ENCODE measurements around the gene TMEM184A. TPM values are rescaled to one million over a fixed set of nuclear protein-coding genes. Genes with fewer than 3 reads are reported as not detected.

Gene TMEM184A
- total RNA-seq, 1 donor from 2014 or later = 8.6 TPM

DNA sequence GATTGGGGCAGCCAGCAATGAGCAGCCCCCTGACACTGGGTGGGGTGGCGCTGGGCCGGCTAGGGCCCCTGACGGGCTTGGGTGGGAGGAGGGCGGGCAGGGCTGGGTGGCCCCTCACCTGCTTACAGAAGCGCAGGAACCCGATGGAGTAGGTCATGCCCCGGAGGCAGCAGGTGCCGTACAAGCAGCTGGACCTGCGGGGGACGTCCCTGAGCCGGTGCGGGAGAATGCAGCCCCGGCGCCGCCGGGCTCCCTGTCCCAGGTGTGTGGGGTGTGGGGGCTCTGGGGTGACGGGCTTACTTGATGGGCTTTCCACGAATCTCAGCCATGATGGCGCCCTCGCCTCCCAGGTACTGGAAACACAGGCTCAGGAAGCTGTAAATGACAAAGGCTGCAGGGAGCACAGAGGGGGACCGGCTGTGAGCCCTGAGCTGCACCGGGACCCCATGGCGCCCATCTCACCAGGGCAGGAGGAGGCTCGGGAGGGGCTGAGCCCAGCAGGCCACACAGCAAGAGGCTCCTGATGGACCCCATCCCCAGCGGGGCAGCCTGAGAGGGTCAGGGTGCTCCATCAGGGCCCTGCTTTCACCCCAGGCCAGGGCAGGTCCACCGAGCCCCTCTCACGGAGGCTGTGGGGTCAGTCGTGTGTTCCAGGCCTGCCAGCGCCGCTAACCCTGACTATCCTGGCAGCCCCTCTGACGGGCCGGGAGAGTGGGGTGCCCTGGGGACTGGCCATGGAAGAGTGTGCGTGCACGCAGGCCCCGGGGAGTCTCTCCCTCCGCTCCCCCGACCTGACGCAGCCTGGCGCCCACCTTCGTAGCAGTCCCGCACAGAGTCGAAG, 5.8 kb downstream of the TMEM184A start:
- H3K4me3 Mint-ChIP-seq (ENCODE audit: low read depth) = no peak overlapping the region
- H3K36me3 Mint-ChIP-seq (ENCODE audit: insufficient read depth) = no peaks in the 10 kb centered on the region
- no peaks in the 10 kb centered on the region for H3K27me3 Mint-ChIP-seq
- no peaks in the 10 kb centered on the region for H3K9me3 Mint-ChIP-seq (ENCODE audit: low read depth)
- no peak for DNase-seq (ENCODE audit: low spot score, unreplicated experiment)
- no peak overlapping the region for H3K27ac Mint-ChIP-seq
- TF ChIP-seq, protein P1, sequence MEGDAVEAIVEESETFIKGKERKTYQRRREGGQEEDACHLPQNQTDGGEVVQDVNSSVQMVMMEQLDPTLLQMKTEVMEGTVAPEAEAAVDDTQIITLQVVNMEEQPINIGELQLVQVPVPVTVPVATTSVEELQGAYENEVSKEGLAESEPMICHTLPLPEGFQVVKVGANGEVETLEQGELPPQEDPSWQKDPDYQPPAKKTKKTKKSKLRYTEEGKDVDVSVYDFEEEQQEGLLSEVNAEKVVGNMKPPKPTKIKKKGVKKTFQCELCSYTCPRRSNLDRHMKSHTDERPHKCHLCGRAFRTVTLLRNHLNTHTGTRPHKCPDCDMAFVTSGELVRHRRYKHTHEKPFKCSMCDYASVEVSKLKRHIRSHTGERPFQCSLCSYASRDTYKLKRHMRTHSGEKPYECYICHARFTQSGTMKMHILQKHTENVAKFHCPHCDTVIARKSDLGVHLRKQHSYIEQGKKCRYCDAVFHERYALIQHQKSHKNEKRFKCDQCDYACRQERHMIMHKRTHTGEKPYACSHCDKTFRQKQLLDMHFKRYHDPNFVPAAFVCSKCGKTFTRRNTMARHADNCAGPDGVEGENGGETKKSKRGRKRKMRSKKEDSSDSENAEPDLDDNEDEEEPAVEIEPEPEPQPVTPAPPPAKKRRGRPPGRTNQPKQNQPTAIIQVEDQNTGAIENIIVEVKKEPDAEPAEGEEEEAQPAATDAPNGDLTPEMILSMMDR (IDR thresholded peaks at IDR 0.05; ENCODE audit: unreplicated experiment) = no peak
- H3K4me1 Mint-ChIP-seq (ENCODE audit: low read depth) = peaks cover under 1% of the 10 kb centered on the region

DNA sequence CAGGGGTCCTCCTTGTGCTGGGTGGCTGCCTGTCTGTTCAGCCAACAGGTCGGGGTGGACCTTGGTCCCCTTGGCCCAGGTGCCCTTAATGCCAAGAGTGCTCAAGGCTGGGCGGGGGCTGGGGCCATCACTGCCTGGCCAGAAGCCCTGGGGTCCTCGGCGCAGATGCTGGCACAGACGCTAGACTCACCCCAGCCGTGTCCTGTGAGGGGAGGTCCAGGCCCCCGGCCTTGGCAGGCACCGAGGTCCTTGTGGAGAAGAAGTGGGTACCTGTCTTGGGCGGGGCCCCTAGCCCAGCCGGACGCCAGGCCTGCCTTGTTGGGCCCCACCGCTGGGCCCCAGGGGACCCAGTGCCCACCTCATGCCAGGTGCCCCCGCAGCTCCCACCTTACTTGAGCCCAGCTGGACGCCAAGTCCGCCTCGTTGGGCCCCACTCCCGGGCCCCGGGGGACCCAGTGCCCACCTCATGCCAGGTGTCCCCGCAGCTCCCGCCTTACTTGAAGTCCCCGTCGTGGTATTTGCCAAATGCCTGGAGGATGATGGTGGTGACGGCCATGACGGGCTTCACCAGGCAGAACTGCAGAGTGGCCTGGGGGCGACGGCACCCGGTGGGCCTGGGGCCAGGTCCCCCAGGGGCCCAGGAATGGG, 6.5 kb downstream of the TMEM184A start:
- Mint-ChIP-seq H3K27ac (no peak overlapping the region), H3K9me3 (ENCODE audit: low read depth) (no peaks in the 10 kb centered on the region), H3K36me3 (ENCODE audit: insufficient read depth) (no peaks in the 10 kb centered on the region), H3K27me3 (no peaks in the 10 kb centered on the region), H3K4me1 (ENCODE audit: low read depth) (no peaks in the 10 kb centered on the region), H3K4me3 (ENCODE audit: low read depth) (no peak overlapping the region)
- no peak for DNase-seq (ENCODE audit: low spot score, unreplicated experiment)
- TF ChIP-seq, protein P1 (IDR thresholded peaks at IDR 0.05; ENCODE audit: unreplicated experiment) = no peak

DNA sequence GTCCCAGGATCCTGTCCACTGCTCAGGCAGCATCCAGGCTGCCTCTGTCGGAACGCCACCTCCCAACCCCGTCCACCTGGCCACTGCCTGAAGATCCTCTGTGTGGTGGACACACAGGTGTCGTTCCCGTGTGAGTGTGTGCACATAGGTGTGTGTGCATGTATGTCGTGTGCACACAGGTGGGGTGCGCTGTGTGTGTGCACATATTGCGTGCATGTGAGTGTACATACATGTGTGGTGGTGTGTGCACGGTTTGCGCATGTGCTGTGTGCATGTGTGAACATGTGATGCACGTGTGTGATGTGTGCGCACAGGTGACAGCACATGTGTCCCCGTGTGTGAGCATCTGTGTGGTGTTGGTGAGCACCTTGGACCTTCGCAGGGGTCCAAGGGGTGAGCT, 7.1 kb downstream of the TMEM184A start:
- TF ChIP-seq, protein P1 (IDR thresholded peaks at IDR 0.05; ENCODE audit: unreplicated experiment) = no peak
- Mint-ChIP-seq H3K27me3 (no peaks in the 10 kb centered on the region), H3K4me1 (ENCODE audit: low read depth) (no peaks in the 10 kb centered on the region), H3K27ac (no peak overlapping the region), H3K9me3 (ENCODE audit: low read depth) (no peaks in the 10 kb centered on the region), H3K4me3 (ENCODE audit: low read depth) (no peak overlapping the region), H3K36me3 (ENCODE audit: insufficient read depth) (no peaks in the 10 kb centered on the region)
- no peak for DNase-seq (ENCODE audit: low spot score, unreplicated experiment)

DNA sequence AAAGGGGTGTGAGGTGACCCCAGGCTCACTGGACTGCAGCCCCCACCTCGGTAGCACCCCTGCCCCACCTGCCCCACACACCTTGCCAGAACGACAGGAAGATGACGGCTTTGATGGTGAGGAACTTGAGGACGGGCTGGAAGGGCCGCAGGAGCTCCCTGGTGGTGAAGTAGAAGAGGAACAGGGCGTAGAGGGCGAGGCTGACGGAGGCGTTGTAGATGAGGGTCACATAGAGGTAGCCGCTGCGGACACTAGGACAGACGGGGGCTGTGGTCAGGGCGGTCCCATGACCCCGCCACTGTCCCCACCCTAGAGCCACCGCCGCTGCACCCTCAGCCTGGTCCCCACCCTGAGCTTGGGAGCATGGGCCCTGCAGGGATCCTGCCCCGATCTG, 7.6 kb downstream of the TMEM184A start:
- TF ChIP-seq, protein P1 (IDR thresholded peaks at IDR 0.05; ENCODE audit: unreplicated experiment) = no peak
- H3K4me1 Mint-ChIP-seq (ENCODE audit: low read depth) = no peaks in the 10 kb centered on the region
- no peaks in the 10 kb centered on the region for H3K27me3 Mint-ChIP-seq
- H3K27ac Mint-ChIP-seq = no peak overlapping the region
- H3K36me3 Mint-ChIP-seq (ENCODE audit: insufficient read depth) = no peaks in the 10 kb centered on the region
- DNase-seq (ENCODE audit: low spot score, unreplicated experiment) = no peak
- no peak overlapping the region for H3K4me3 Mint-ChIP-seq (ENCODE audit: low read depth)
- H3K9me3 Mint-ChIP-seq (ENCODE audit: low read depth) = no peaks in the 10 kb centered on the region

DNA sequence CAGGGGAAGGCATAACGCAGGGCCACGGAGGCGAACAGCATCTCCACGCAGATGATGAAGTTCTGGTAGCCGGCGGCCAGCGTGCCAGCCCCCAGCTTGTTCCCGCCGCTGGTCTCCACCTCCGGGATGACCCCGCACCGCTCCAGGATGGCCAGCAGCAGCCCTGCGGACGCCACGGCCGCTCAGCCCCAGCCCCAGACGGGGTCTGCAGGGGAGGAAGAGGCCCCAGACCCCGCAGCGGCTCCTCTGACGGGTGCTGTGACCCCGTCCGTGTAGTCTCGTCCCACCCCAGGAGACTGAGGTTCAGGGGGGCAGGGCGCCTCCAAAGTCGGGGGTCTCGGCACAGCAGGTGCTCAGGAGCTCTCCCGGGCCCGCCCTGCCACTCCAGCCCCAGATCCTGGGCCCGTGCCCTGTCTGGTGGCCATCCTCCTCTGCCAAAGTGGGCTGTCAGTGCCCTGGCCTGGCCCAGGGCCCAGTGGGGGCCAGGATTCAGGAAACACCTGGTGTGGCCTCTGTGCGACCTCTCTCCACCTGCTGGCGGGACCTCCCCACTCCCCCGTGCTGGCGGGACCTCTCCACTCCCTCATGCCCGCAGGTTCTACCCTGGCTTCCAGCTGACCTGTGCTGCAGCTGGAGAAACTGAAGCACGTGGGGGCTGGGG, 8.1 kb downstream of the TMEM184A start:
- Mint-ChIP-seq H3K9me3 (ENCODE audit: low read depth) (no peaks in the 10 kb centered on the region), H3K4me3 (ENCODE audit: low read depth) (no peak overlapping the region), H3K36me3 (ENCODE audit: insufficient read depth) (no peaks in the 10 kb centered on the region), H3K27me3 (no peaks in the 10 kb centered on the region), H3K27ac (no peak overlapping the region), H3K4me1 (ENCODE audit: low read depth) (no peaks in the 10 kb centered on the region)
- DNase-seq (ENCODE audit: low spot score, unreplicated experiment) = no peak
- TF ChIP-seq, protein P1 (IDR thresholded peaks at IDR 0.05; ENCODE audit: unreplicated experiment) = no peak
